Caki2 (cell line): ENCODE results near the gene ATP5PF. TPM values are rescaled to one million over a fixed set of nuclear protein-coding genes. Genes with fewer than 3 reads are reported as not detected.
"Not testable (repeated sequence)": the region's sequence is repeated elsewhere in the genome, so short reads cannot be mapped to it uniquely, and the experiment has no call there.

Source experiments
- DNase-seq: peaks from one replicate; pipeline ENCODE4 v3.0.0-alpha.2; 2015; ENCODE audit warnings: low read depth
- in situ Hi-C: cut with HindIII; loops from 2 replicates; pipeline ENCODE4 v1.10.0; 2016; ENCODE audit warnings: low sequenced_read_pairs, low pct_unique_long_range_greater_than_20kb, mixed read lengths
- total RNA-seq: library from RNA; depleted of rRNA; stranded (reverse); fragments of >200 nt; shearing (Covaris generic); gene quantifications from 2 replicates; pipeline ENCODE4 v1.2.3, GENCODE V29; 2014; ENCODE audit warnings: low replicate concordance; rRNA removed

The ATP5PF gene
- 67.9 and 91.3 TPM in 2 replicates for total RNA-seq

GRCh38 chr21:25734904-25735645 is at the start of gene ATP5PF, which contains the start of gene GABPA:
ATP5PF (minus strand) TSS chr21:25734904; CDS start chr21:25729794, 5,110 bp downstream.
GABPA (plus strand) TSS chr21:25734972; CDS start chr21:25741599, 6,627 bp downstream.
- in situ Hi-C loops: no loop called here
- peak; percentile 99 for DNase-seq

- in situ Hi-C loops, DNase-seq: not testable (repeated sequence)
Observed at GRCh38 chr21:25778126-25778875, 43.6 kb upstream of the ATP5PF start.

- in situ Hi-C loops: no loop called here
- no peak for DNase-seq
Observed at GRCh38 chr21:25776440-25776839, 41.7 kb upstream of the ATP5PF start.

GRCh38 chr21:25772686-25773085 is 38.0 kb upstream of the ATP5PF start:
- in situ Hi-C loops: no loop called here
- DNase-seq: no peak

- no peak for DNase-seq
- in situ Hi-C loops: no loop called here
Observed at GRCh38 chr21:25767921-25768320, 33.2 kb upstream of the ATP5PF start.

GRCh38 chr21:25764065-25764464 is 29.4 kb upstream of the ATP5PF start:
- in situ Hi-C loops: no loop called here
- no peak for DNase-seq

- in situ Hi-C loops: no loop called here
- DNase-seq: no peak
Observed at GRCh38 chr21:25760677-25761076, 26.0 kb upstream of the ATP5PF start.

- no peak for DNase-seq
- in situ Hi-C loops: no loop called here
Observed at GRCh38 chr21:25760061-25760460, 25.4 kb upstream of the ATP5PF start.

GRCh38 chr21:25759573-25759972 is 24.9 kb upstream of the ATP5PF start:
- in situ Hi-C loops: no loop called here
- DNase-seq: no peak

- DNase-seq: no peak
- in situ Hi-C loops: no loop called here
Observed at GRCh38 chr21:25757531-25757930, 22.8 kb upstream of the ATP5PF start.

GRCh38 chr21:25756190-25756932 is 21.7 kb upstream of the ATP5PF start:
- in situ Hi-C loops: no loop called here
- DNase-seq: no peak

- in situ Hi-C loops: no loop called here
- DNase-seq: no peak
Observed at GRCh38 chr21:25752416-25752815, 17.7 kb upstream of the ATP5PF start.

- in situ Hi-C loops: no loop called here
- DNase-seq: no peak
Observed at GRCh38 chr21:25750085-25750484, 15.4 kb upstream of the ATP5PF start.

- in situ Hi-C loops: no loop called here
- no peak for DNase-seq
Observed at GRCh38 chr21:25744854-25745253, 10.2 kb upstream of the ATP5PF start.

- in situ Hi-C loops: no loop called here
- DNase-seq: no peak
Observed at GRCh38 chr21:25742900-25743299, 8.2 kb upstream of the ATP5PF start.

- DNase-seq: no peak
- in situ Hi-C loops: no loop called here
Observed at GRCh38 chr21:25737421-25737820, 2.7 kb upstream of the ATP5PF start.

- peak; percentile 30 for DNase-seq
- in situ Hi-C loops: no loop called here
Observed at GRCh38 chr21:25735646-25736597, 1.2 kb upstream of the ATP5PF start.

- in situ Hi-C loops: no loop called here
- no peak for DNase-seq
Observed at GRCh38 chr21:25734654-25734903, 125 bp downstream of the ATP5PF start.
